ENCODE measurements around the gene ZNF462.

DNA sequence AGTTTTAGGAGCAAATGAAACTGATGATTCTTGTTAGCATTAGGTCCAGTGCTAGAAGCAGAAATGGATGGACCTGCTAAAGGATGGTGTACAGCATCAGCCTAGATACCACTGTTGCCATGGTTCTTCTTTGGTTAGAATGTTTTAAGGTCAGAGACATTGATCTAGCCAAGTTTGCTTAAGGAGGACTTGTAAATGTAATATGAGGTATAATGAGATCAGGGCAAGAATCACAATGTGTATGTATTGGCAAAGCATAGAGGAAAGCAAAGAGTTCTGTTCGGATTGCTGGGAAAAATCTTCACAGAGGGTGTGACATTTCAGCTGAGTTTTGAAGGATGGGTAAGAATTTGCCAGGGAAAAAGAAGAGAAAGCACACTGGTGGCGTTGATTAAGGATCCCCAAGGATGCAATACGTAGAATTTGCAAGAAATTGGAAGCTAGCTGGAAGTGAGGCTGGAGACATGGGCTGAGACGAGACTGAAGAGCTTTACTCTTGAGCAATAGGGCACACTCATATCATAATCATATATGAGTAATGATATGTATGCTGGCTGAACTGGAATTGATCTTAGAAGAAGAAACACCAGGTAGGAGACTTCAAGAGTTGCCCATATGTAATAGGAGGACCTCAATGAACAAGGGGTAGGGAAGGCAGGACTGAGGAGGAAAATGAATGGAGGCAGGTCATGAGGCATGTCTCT, 102.0 kb downstream of the ZNF462 start:
- TF ChIP-seq POLR2A (IDR thresholded peaks at IDR 0.05) (no peak), POLR2AphosphoS5 (IDR thresholded peaks at IDR 0.05) (peak; percentile 69)
- TF ChIP-seq, protein P1, sequence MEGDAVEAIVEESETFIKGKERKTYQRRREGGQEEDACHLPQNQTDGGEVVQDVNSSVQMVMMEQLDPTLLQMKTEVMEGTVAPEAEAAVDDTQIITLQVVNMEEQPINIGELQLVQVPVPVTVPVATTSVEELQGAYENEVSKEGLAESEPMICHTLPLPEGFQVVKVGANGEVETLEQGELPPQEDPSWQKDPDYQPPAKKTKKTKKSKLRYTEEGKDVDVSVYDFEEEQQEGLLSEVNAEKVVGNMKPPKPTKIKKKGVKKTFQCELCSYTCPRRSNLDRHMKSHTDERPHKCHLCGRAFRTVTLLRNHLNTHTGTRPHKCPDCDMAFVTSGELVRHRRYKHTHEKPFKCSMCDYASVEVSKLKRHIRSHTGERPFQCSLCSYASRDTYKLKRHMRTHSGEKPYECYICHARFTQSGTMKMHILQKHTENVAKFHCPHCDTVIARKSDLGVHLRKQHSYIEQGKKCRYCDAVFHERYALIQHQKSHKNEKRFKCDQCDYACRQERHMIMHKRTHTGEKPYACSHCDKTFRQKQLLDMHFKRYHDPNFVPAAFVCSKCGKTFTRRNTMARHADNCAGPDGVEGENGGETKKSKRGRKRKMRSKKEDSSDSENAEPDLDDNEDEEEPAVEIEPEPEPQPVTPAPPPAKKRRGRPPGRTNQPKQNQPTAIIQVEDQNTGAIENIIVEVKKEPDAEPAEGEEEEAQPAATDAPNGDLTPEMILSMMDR (IDR thresholded peaks at IDR 0.05): no peak
